Adrenal gland (tissue), 5 donors: ENCODE results near the gene SREBF1.

Experiments used
- CTCF ChIP-seq, 6 experiments: fragments of 450-650 bp in 4 of 6; fragments of 200-600 bp in 2 of 6; sonication (generic) in 1 of 6; IDR thresholded peaks; 1 replicate in 5 of 6; 2 replicates in 1 of 6; pipeline versions ENCODE4 v1.5.1 to v1.8.0; 2016 to 2021; ENCODE audit warnings: antibody characterized with exemption in 6 of 6, mild to moderate bottlenecking in 2 of 6, moderate library complexity in 1 of 6
- POLR2A ChIP-seq, 2 donors: fragments of 450-650 bp; IDR thresholded peaks; one replicate each; pipeline ENCODE4 v1.6.1; 2017; ENCODE audit warnings: antibody characterized with exemption in 2 of 2, mild to moderate bottlenecking in 2 of 2, moderate library complexity in 1 of 2
- donor health status: DM: no; HTN: no; CAD: no.

GRCh38 chr17:17782523-17783115, 54.2 kb downstream of the SREBF1 start:
- TF ChIP-seq CTCF (IDR thresholded peaks at IDR 0.05), result no peak
- no peak for TF ChIP-seq POLR2A (IDR thresholded peaks at IDR 0.05)
